Endothelial cell of umbilical vein (primary cell): Measurements from ENCODE around the gene TTF2. TPM values are rescaled to one million over a fixed set of nuclear protein-coding genes. Genes with fewer than 3 reads are reported as not detected.

Experiments used
- BruUV-seq: library from RNA; stranded (reverse); fragments of 400-500 nt; replicated peaks from 2 replicates; lab custom pipeline; 2021; lab: Mats Ljungman, UMichigan
- CTCF ChIA-PET: fragments of 300-600, 350-600 bp; sonication (Branson Sonifier 250); formaldehyde crosslinking; loops from one replicate; lab custom pipeline; 2021; ENCODE audit warnings: antibody characterized with exemption, inconsistent platforms; lab: Charles Lee
- POLR2A ChIA-PET: fragments of 300-600, 350-600 bp; sonication (Branson Sonifier 250); formaldehyde crosslinking; loops from one replicate; lab custom pipeline; 2021; ENCODE audit warnings: antibody characterized with exemption, inconsistent platforms; lab: Charles Lee
- DNase-seq: peaks from one replicate; pipeline ENCODE4 v3.0.0-alpha.2; 2011; ENCODE audit warnings: low read depth, low spot score
- FAIRE-seq: peaks from 2 replicates; lab custom pipeline; 2011; peaks lifted over from hg19 to GRCh38; lab: Jason Lieb, UNC
- H2AFZ ChIP-seq: 2 replicates; pipeline ENCODE4 v1.6.0; 2012; ENCODE audit warnings: low read depth, low read length, control low read depth, inconsistent platforms
- H3K27ac ChIP-seq: 2 replicates; pipeline ENCODE4 v1.5.1; 2011; ENCODE audit warnings: low read depth, mild to moderate bottlenecking, control low read depth, low read length, moderate library complexity; ENCODE audit not compliant: insufficient read depth
- H3K27me3 ChIP-seq, 2 experiments: 2 replicates each; pipeline versions ENCODE4 v1.6.0 to v1.6.1; 2011; ENCODE audit warnings: low read length in 2 of 2, mixed read lengths in 1 of 2; ENCODE audit not compliant: control insufficient read depth in 2 of 2, insufficient read depth in 2 of 2
- H3K36me3 ChIP-seq, 2 experiments: 2 replicates in 1 of 2; 3 replicates in 1 of 2; pipeline ENCODE4 v1.5.1; 2011; ENCODE audit warnings: low read length in 2 of 2, mild to moderate bottlenecking in 1 of 2, moderate library complexity in 1 of 2; ENCODE audit not compliant: control insufficient read depth in 2 of 2, insufficient read depth in 2 of 2; ENCODE audit errors: extremely low read depth in 1 of 2
- H3K4me1 ChIP-seq: 3 replicates; pipeline ENCODE4 v1.5.1; 2011; ENCODE audit warnings: mild to moderate bottlenecking, low read length; ENCODE audit not compliant: control insufficient read depth, insufficient read depth; ENCODE audit errors: extremely low read depth
- H3K4me2 ChIP-seq: 2 replicates; pipeline ENCODE4 v1.6.1; 2011; ENCODE audit warnings: low read length, control low read depth, mixed read lengths; ENCODE audit not compliant: insufficient read depth
- H3K4me3 ChIP-seq, 3 experiments: fragments of 200-600 bp in 1 of 3; sonication (generic), shearing (Covaris generic) in 1 of 3; replicated peaks in 1 of 3; 2 replicates each; pipeline ENCODE4 v1.5.1; 2011 to 2016; ENCODE audit warnings: control low read depth in 3 of 3, low read length in 3 of 3, mild to moderate bottlenecking in 2 of 3, inconsistent platforms in 1 of 3, low read depth in 1 of 3, moderate library complexity in 1 of 3; ENCODE audit not compliant: insufficient read depth in 1 of 3
- H3K79me2 ChIP-seq: 2 replicates; pipeline ENCODE4 v1.6.0; 2012; ENCODE audit warnings: low read length, inconsistent platforms; ENCODE audit not compliant: control insufficient read depth, insufficient read depth
- H3K9ac ChIP-seq: replicated peaks from 2 replicates; pipeline ENCODE3; 2011; ENCODE audit warnings: low read length, control low read depth; ENCODE audit not compliant: insufficient read depth; ENCODE audit errors: extremely low read depth
- H3K9me1 ChIP-seq: replicated peaks from 3 replicates; pipeline ENCODE4 v1.6.0; 2011; ENCODE audit warnings: mild to moderate bottlenecking, low read length; ENCODE audit not compliant: control insufficient read depth, insufficient read depth; ENCODE audit errors: extremely low read depth
- H3K9me3 ChIP-seq: replicated peaks from 2 replicates; pipeline ENCODE4 v1.5.1; 2012; ENCODE audit warnings: low read length, inconsistent platforms; ENCODE audit not compliant: control insufficient read depth, insufficient read depth
- H4K20me1 ChIP-seq: replicated peaks from 2 replicates; pipeline ENCODE3; 2011; ENCODE audit warnings: mild to moderate bottlenecking, low read length; ENCODE audit not compliant: control insufficient read depth, insufficient read depth; ENCODE audit errors: extremely low read depth
- CTCF ChIP-seq, 2 donors: IDR thresholded peaks; 1 replicate in 1 of 2; 2 replicates in 1 of 2; pipeline ENCODE4 v1.5.1; 2011; ENCODE audit warnings: low read length in 2 of 2, mild to moderate bottlenecking in 2 of 2, moderate library complexity in 2 of 2, control low read depth in 1 of 2, inconsistent platforms in 1 of 2, low read depth in 1 of 2; ENCODE audit not compliant: insufficient read depth in 1 of 2; ENCODE audit errors: extremely low read depth in 1 of 2
- EZH2 ChIP-seq: IDR thresholded peaks from 2 replicates; pipeline ENCODE4 v1.6.1; 2012; ENCODE audit warnings: borderline replicate concordance, low read depth, mild to moderate bottlenecking, moderate library complexity, low read length, inconsistent platforms; ENCODE audit not compliant: severe bottlenecking
- FOS ChIP-seq: IDR thresholded peaks from 2 replicates; pipeline ENCODE4 v1.6.1; 2011; ENCODE audit warnings: mild to moderate bottlenecking, low read length, moderate library complexity, borderline replicate concordance; ENCODE audit not compliant: insufficient read depth
- GATA2 ChIP-seq: IDR thresholded peaks from 2 replicates; pipeline ENCODE4 v1.7.0; 2011; ENCODE audit warnings: low read depth, mild to moderate bottlenecking, moderate library complexity, mixed read lengths, low read length; ENCODE audit not compliant: insufficient read length, insufficient read depth
- JUN ChIP-seq: IDR thresholded peaks from 2 replicates; pipeline ENCODE4 v1.6.1; 2011; ENCODE audit warnings: borderline replicate concordance, low read depth; ENCODE audit not compliant: insufficient read length, insufficient read depth
- MAX ChIP-seq: IDR thresholded peaks from 2 replicates; pipeline ENCODE4 v1.6.1; 2011; ENCODE audit not compliant: insufficient read depth, insufficient read length
- MYC ChIP-seq: IDR thresholded peaks from one replicate; pipeline ENCODE4 v1.6.1; 2011; ENCODE audit warnings: mild to moderate bottlenecking, low read depth, low read length
- POLR2A ChIP-seq: IDR thresholded peaks from 2 replicates; pipeline ENCODE4 v1.6.1; 2012; ENCODE audit warnings: low read depth, mild to moderate bottlenecking, control low read depth, low read length
- POLR2AphosphoS5 ChIP-seq: IDR thresholded peaks from 2 replicates; pipeline ENCODE4 v1.6.1; 2012; ENCODE audit warnings: low read depth, mild to moderate bottlenecking, control low read depth, low read length, moderate library complexity; ENCODE audit not compliant: insufficient read depth
- dilution Hi-C: fragments of 300-500 bp; cut with MboI; formaldehyde crosslinking; loops from one replicate; pipeline ENCODE4 v1.15.0; 2019; ENCODE audit warnings: low sequenced_read_pairs; ENCODE audit not compliant: extremely low pct_ligation_motif_present
- intact Hi-C: fragments of 100-400 bp; cut with micrococcal nuclease; formaldehyde crosslinking; loops from one replicate; pipeline ENCODE4 v1.10.0; 2022
- polyA plus RNA-seq, 4 experiments: library from polyadenylated mRNA; depleted of rRNA in 3 of 4; stranded (reverse) in 3 of 4; unstranded in 1 of 4; fragments of >200 nt; gene quantifications; 2 replicates each; pipeline versions ENCODE4 v1.2.1 to v1.2.3, GENCODE V29; 2011 to 2012; ENCODE audit warnings: missing spikeins in 1 of 4
- total RNA-seq: library from RNA; stranded (reverse); gene quantifications from 2 replicates; pipeline ENCODE4 v1.2.3, GENCODE V29; 2021

The TTF2 gene
- total and polyA plus RNA-seq, 2 donors (not counting 3 experiments of a cell fraction or from before 2014, with no cell fraction given), result 8.8 to 44.4 TPM

DNA sequence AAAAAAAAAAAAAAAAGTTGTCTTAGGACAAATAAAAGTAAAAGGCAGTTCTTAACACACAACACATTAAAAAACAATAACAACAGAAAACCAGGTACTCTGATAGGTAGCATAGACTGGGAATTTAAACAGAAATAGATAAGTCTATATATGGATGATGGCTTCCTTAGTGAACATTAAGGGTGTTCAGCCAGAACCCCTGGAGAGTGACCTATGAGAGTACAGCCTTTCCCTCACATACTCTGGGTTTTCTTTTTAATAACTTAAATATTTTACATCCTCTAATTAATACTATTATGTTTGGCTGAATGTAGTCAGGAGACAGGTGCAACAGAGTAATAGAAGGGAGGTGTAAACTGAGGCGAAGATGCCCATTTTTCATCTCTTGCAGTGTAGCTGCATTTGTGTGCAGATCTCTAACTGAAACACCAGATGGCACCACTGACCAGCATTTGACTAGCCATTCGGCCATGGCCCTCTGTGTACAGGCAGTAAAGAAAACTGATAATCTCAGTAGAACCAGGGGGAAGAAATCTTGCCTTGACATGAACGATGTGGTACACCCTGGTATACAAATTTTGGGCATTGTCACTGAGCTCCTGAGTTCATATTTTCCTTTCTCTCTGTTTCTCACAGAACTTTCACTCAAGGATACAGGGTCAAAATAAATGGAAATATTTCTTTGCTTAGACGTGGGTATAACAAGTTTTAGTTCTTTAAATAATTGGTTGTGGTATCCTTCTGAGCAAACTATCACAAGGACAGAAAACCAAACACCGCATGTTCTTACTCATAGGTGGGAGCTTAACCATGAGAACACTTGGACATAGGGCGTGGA, 7.6 kb downstream of the TTF2 start:
- Histone ChIP-seq H3K36me3 (no peaks in the 10 kb centered on the region), H3K9ac (no peak overlapping the region), H3K4me2 (no peak overlapping the region), H3K27me3 (no peaks in the 10 kb centered on the region), H3K4me1 (no peaks in the 10 kb centered on the region), H3K9me3 (no peaks in the 10 kb centered on the region), H3K4me3 (no peak overlapping the region), H2AFZ (no peak overlapping the region), H3K79me2 (peaks cover 7% of the 10 kb centered on the region), H3K27ac (no peak overlapping the region), H3K9me1 (no peaks in the 10 kb centered on the region), H4K20me1 (no peaks in the 10 kb centered on the region)
- peak; percentile 51 for DNase-seq
- TF ChIP-seq MAX (no peak), JUN (no peak), POLR2A (no peak), POLR2AphosphoS5 (no peak), EZH2 (no peak), GATA2 (no peak), CTCF (IDR thresholded peaks at IDR 0.05; ENCODE audit: extremely low read depth in 1 of 2, insufficient read depth in 1 of 2, low read depth in 1 of 2, low read length in 2 of 2) (peak; percentile 64 to 77), MYC (no peak), FOS (no peak)
- dilution Hi-C loops (no loop called here), intact Hi-C loops (loop anchor here (1.0 to 10.0 kb wide), 10 partner anchors 10 to 827 kb away; partner anchors contain the start of genes MAN1A2 and TRIM45)
- FAIRE-seq, result peak; percentile 63
- BruUV-seq, result no TSS peak
- POLR2A ChIA-PET, result interaction anchor here (1.4 kb wide), 1 partner anchor 61 kb away, joined by 5 read pairs; no protein-coding TSS in a partner anchor
- CTCF ChIA-PET, result interaction anchor here (0.6 to 9.2 kb wide), 30 partner anchors 9 to 691 kb away, joined by 3 to 490 read pairs (median 4); partner anchors contain the start of gene TRIM45
